Inferior parietal cortex (tissue), 1 donor: Measurements from ENCODE around the gene ETHE1.

Experiments
- DNase-seq: peaks from one replicate; pipeline ENCODE4 v3.0.0-alpha.2; 2016; ENCODE audit errors: extremely low spot score

ETHE1 gene

DNA sequence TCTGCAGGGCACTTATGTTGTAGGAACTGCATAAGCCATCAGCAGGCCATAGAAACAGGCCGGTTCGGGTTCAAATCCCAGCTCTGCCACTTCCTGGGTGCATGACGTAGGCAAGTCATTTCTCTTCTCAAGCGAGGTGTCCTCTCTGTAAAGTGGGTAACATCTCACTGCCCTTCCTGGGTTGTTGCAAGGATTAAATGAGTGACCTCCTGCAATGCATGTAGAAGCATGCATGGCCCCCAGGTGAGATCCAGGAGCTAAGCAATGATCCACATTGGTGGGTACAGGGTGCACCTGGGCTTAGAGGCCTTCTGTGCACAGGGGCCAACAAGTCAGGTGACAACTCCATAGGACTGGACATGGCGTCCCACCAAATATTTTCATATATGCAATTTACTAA is 36.2 kb downstream of the ETHE1 start:
- DNase-seq = no peak

- no peak for DNase-seq
These were observed 36.9 kb downstream of the ETHE1 start for GRCh38 chr19:43489979-43490599.

DNA sequence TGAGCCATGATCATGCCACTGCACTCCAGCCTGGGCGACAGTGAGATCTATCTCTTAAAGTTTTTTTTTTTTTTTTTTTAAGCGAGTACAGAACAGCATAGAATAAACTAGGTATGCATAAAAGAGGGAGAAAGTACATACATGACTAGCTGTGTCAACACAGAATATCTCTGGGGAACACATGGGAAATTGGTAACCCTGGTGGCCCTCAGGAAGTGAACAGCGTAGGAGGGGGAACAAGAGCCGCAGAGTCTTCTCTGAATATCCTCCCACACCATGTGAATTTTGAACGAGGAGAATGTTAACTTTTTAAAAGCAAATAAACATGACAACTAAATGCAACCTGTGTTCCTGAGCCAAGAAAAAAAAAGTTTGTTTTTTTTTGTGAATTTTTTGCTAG is 37.7 kb downstream of the ETHE1 start:
- no peak for DNase-seq

DNA sequence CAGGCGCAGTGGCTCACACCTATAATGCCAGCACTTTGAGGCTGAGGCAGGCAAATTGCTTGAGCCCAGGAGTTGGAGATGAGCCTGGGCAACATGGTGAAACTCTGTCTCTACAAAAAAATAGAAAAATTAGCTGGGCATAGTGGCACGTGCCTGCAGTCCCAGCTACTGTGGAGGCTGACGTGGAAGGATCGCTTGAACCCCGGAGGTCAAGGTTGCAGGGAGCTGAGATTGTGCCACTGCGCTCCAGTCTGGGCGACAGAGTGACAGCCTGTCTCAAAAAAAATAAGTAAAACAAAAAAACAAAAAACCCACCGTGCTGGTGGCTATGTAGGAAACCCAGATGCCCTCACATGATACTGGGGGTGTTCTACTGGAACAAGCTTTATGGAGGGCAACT is 38.8 kb downstream of the ETHE1 start:
- no peak for DNase-seq

DNA sequence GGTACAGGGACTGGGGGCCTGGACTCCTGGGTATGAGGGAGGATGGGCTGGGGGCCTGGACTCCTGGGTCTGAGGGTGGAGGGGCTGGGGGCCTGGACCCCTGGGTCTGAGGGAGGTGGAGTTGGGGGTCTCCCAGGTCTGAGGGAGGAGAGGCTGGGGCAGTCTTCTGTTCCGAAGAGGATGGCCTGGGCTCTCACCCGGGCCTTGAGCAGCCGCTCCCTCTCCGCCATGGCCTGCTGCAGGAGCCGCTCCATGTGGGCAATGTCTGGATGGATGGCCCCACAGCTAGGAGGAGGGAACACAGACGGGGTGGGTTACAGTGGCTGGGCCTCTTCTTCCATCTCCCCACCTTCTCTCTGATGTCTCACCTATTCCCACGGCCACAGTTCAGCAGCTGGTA is 40.6 kb downstream of the ETHE1 start:
- no peak for DNase-seq

- no peak for DNase-seq
These were observed 41.0 kb downstream of the ETHE1 start for GRCh38 chr19:43485951-43486350.

DNA sequence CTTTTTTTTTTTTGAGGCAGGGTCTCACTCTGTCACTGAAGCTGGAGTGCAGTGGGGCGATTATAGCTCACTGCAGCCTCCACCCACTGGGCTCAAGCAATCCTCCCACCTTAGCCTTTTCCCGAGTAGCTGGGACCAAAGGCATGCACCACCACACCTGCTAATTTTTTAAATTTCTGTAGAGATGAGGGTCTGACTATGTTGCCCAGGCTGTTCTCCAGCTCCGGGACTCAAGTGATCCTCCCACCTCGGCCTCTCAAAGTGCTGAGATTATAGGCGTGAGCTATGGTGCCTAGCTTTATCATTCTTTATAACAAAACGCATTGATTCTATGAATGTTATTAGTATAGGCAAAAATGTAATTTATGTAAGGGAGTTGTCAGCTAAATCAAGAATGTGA is 43.7 kb downstream of the ETHE1 start:
- DNase-seq = no peak

DNA sequence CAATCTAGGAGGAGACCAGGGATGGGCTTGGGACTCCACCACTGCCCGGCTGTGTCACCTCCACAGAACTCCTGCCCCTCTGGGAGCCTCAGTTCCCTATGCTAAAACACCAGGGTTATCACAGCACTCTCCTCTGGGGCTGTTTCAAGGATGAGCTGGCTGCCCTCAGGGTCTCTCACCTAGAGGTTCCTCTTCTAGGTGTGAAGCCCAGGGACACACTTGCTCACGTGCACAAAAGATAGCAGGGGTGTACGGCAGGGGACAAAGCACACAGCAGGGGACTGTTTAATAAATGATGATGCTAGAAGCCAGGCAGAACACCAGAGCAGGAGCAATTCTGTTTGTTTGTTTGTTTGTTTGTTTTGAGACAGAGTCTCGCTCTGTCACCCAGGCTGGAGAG is 44.8 kb downstream of the ETHE1 start:
- no peak for DNase-seq

GRCh38 chr19:43481701-43482100 is 45.3 kb downstream of the ETHE1 start:
- DNase-seq = no peak

- no peak for DNase-seq
These were observed 46.4 kb downstream of the ETHE1 start for GRCh38 chr19:43480574-43480973.

DNA sequence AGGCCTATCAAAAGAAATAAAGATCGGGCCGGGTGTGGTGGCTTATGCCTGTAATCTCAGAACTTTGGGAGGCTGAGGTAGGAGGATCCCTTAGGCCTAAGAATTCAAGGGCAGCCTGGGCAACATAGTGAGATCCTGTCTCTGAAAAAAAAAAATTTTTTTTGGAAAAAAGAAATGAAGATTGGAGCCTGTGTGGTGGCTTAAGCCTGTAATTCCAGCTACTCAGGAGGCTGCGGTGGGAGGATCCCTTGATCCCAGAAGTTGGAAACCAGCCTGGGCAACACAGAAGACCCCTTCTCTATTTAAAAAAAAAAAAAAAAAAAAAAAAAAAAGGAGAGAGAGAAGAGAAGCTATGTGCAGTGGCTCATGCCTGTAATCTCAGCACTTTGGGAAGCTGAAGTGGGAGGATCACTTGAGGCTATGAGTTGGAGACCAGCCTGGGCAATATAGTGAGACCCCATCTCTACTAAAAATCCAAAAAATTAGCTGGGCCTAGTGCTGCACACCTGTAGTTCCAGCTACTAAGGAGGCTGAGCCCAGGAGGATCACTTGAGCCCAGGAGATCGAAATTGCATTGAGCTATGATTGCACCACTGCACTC is 46.9 kb downstream of the ETHE1 start:
- DNase-seq = no peak

- DNase-seq = no peak
These were observed 47.8 kb downstream of the ETHE1 start for GRCh38 chr19:43479226-43479625.

DNA sequence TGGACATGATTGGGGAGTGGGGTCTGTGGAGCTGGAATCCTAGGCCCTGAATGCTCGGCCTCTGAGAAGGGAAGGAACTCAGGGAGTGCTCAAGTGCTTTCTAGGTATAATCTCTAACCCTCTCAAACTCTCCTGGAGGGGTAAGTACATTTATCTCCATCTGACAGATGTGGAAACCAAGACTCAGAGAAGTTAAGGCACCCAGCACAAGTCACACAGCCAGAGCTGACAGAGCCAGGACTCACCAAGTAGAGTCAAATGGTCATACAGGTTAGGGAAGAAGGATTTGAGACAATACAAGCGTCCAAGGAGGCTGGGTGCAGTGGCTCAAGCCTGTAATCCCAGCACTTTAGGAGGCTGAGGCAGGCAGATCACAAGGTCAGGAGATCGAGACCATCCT is 48.7 kb downstream of the ETHE1 start:
- DNase-seq = no peak

DNA sequence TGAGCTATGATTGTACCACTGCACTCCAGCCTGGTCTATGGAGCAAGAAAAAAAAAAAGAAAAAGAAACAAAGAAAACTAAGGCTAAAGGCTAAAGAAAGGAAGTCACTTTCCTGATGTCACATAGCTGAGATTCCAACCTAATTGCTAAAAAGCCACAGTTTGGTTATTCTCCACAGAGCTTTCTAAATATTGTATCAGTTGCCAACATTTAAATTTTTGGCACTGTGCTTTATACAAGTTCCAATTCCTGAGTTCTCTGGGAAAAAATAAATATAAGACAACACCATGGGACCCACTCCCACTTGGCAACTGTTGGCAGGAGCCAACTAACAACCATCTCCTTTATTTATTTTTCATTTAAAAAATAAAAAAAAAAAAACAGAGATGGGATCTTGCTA is 50.4 kb downstream of the ETHE1 start:
- DNase-seq = no peak

DNA sequence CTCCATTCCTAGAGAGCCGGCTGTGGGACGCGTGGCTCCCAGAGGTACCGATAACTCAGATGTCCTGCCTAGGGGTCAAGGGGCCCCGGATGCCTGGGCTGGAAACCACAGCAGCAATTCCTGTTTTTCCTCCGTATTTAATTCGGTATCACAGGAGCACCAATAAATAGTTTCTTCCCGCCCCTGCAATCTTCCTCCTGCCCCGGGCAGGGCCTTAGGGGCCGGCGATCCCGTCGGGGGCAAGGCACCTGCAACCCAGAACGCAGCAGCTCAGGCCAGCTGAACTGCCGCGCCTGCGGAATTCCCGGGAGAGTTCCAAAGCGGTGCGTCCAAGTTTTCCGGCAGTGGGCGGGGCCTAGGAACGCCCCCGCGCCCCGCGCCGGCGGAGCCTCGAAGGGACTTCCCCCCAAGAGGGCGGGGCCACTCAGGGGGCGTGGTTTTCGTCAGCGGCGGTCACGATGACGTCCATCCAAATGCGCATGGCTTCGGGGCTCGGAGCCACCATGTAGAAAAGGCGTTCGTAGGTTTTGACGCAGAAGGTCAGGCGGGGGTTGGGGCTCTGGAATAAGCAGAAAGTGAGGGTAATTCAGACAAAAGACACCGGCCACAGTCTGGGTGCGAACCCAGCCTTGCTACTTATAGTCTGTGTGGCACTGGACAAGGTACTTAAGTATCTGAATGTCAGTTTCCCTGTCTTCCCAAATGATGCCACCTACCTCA is 51.9 kb downstream of the ETHE1 start:
- peak; percentile 90 for DNase-seq

GRCh38 chr19:43474487-43474886 is 52.5 kb downstream of the ETHE1 start:
- DNase-seq = no peak

DNA sequence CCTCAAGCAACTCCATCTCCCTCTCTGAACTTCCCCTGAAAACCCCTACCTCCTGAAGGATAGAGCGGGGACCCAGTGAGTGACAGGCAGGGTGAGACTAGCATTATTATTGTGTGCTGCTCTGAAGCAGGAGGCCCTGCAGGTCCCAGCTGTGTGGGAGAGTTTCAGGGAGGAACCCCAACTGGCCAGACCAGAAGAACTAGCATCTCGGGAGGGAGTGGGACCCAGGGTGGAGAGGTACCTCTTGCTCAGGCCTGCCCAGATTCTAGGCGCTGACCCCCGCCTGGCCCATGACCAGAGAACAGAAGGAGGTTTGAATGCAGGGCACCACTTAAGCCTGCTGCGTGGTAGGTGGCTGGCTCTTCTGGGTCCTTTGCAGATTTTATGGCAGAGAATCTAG is 55.9 kb downstream of the ETHE1 start:
- DNase-seq = no peak

- DNase-seq = no peak
These were observed 56.7 kb downstream of the ETHE1 start for GRCh38 chr19:43470288-43470687.

DNA sequence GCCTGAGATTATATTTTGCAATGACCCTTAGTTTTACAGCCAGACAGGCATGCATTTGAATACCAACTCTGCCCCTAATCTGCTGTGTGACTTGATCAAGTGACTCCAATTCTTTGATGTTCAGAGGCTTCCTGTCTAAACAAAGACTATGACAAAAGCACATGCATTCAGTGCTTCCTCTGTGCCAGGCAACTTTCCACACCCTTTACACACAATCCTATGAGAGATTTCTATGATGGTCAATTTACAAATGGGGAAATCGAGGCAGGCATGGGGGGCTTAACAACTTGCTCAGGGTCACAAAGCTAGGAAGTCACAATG is 57.9 kb downstream of the ETHE1 start:
- no peak for DNase-seq

- no peak for DNase-seq
These were observed 58.4 kb downstream of the ETHE1 start for GRCh38 chr19:43468354-43469159.

DNA sequence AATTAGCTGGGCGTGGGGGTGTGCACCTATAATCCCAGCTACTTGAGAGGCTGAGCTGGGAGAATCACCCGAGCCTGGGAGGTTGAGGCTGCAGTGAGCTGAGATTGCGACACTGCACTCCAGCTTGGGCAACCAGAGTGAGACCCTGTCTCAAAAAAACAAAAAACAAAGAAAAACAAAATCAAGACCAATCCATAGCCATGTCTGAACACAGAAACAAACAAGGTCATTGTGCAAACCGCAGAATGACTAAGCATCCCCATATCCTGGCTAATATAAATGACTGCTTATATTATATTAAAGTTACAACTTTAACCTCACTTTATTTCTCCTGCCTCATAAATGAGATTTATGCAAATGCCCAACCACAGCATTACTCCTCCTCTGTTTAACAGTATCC is 59.3 kb downstream of the ETHE1 start:
- no peak for DNase-seq

GRCh38 chr19:43467276-43467675 is 59.7 kb downstream of the ETHE1 start:
- DNase-seq = no peak

DNA sequence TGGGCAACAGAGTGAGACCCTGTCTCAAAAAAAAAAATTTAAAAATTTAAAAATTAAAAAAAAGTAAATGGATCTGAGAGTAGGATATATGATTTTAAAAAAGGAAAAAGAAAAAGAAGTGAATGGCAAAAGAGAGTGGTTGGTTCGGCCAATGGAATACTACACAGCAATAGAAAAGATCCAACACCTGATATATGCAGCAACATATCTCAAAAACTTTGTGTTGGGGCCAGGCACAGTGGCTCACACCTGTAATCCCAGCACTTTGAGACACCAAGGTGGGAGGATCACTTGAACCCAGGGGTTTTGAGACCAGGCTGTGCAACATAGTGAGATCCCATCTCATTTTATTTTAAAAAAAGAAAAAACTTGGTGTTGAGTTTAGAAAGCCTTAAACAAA is 60.2 kb downstream of the ETHE1 start:
- no peak for DNase-seq
